Panc1 (cell line): ENCODE data around the gene PGAM2. TPM values are rescaled to one million over a fixed set of nuclear protein-coding genes. Genes with fewer than 3 reads are reported as not detected.

ENCODE experiments used
- ATAC-seq: fragments of 200-7000 bp; cut with Tn5 transposase; 2 replicates; pipeline ENCODE4 v1.9.1; 2020; ENCODE audit warnings: mild to moderate bottlenecking, moderate library complexity
- BruUV-seq: library from RNA; stranded (reverse); fragments of 400-500 nt; replicated peaks from 2 replicates; lab custom pipeline; 2021; lab: Mats Ljungman, UMichigan
- CTCF ChIA-PET: fragments of 300-600 bp; sonication (Branson Sonifier 250); formaldehyde crosslinking; loops from one replicate; lab custom pipeline; 2022; ENCODE audit warnings: antibody characterized with exemption; lab: Charles Lee
- POLR2A ChIA-PET: fragments of 300-600 bp; sonication (Branson Sonifier 250); formaldehyde crosslinking; loops from one replicate; lab custom pipeline; 2022; ENCODE audit warnings: antibody characterized with exemption; lab: Charles Lee
- DNase-seq: peaks from one replicate; pipeline ENCODE4 v3.0.0-alpha.2; 2010; ENCODE audit warnings: low read depth, low spot score
- H3K27ac ChIP-seq: 2 replicates; pipeline ENCODE4 v1.5.1; 2011; ENCODE audit warnings: mild to moderate bottlenecking, low read length, inconsistent platforms
- H3K27me3 ChIP-seq: fragments of 200-500 bp; sonication (Bioruptor generic); 2 replicates; pipeline ENCODE4 v1.6.0; 2014; ENCODE audit warnings: low read length, inconsistent platforms; ENCODE audit not compliant: control insufficient read depth, insufficient read depth
- H3K36me3 ChIP-seq: fragments of 200-500 bp; sonication (Bioruptor generic); 2 replicates; pipeline ENCODE4 v1.5.1; 2014; ENCODE audit warnings: inconsistent platforms, mild to moderate bottlenecking, low read length, moderate library complexity; ENCODE audit not compliant: control insufficient read depth, insufficient read depth
- H3K4me1 ChIP-seq: 2 replicates; pipeline ENCODE4 v1.5.1; 2011; ENCODE audit warnings: inconsistent platforms, mild to moderate bottlenecking, low read length, moderate library complexity; ENCODE audit not compliant: control insufficient read depth, insufficient read depth
- H3K4me3 ChIP-seq, 2 experiments: 2 replicates each; pipeline ENCODE4 v1.5.1; 2011 to 2012; ENCODE audit warnings: low read depth in 2 of 2, low read length in 2 of 2, mild to moderate bottlenecking in 2 of 2, inconsistent platforms in 1 of 2, moderate library complexity in 1 of 2
- H3K9me3 ChIP-seq: fragments of 200-500 bp; sonication (Bioruptor generic); 2 replicates; pipeline ENCODE4 v1.5.1; 2014; ENCODE audit warnings: low read depth, mild to moderate bottlenecking, inconsistent platforms, low read length, moderate library complexity; ENCODE audit not compliant: control insufficient read depth, insufficient read depth
- CTCF ChIP-seq: fragments of 450-650 bp; IDR thresholded peaks from 2 replicates; pipeline ENCODE4 v1.5.1; 2017; ENCODE audit warnings: mild to moderate bottlenecking
- POLR2AphosphoS5 ChIP-seq: IDR thresholded peaks from 2 replicates; pipeline ENCODE4 v1.6.1; 2012; ENCODE audit warnings: mild to moderate bottlenecking, low read depth, low read length, moderate library complexity
- REST ChIP-seq, 2 experiments: IDR thresholded peaks; 2 replicates each; pipeline ENCODE4 v1.6.1; 2011 to 2012; ENCODE audit warnings: low read depth in 2 of 2, control low read depth in 1 of 2, low read length in 1 of 2, mild to moderate bottlenecking in 1 of 2, moderate library complexity in 1 of 2; ENCODE audit not compliant: insufficient read depth in 1 of 2
- SIN3A ChIP-seq: IDR thresholded peaks from 2 replicates; pipeline ENCODE4 v1.6.1; 2012; ENCODE audit warnings: low read depth, mild to moderate bottlenecking, low read length, moderate library complexity, borderline replicate concordance; ENCODE audit not compliant: insufficient read depth
- TCF7L2 ChIP-seq: IDR thresholded peaks from 2 replicates; pipeline ENCODE4 v1.6.1; 2011; ENCODE audit warnings: mild to moderate bottlenecking, low read depth, low read length, inconsistent platforms
- in situ Hi-C: cut with HindIII; loops from 2 replicates; pipeline ENCODE4 v1.10.0; 2016; ENCODE audit warnings: low sequenced_read_pairs, low pct_unique_long_range_greater_than_20kb
- intact Hi-C: fragments of 100-400 bp; cut with micrococcal nuclease; formaldehyde crosslinking; loops from one replicate; pipeline ENCODE4 v1.10.0; 2022; ENCODE audit not compliant: unreplicated experiment
- total RNA-seq: library from RNA; stranded (reverse); gene quantifications from one replicate; pipeline ENCODE4 v1.2.1, GENCODE V29; 2021; ENCODE audit not compliant: unreplicated experiment

PGAM2 gene
- total RNA-seq, 1 experiment from 2014 or later, result 1.3 TPM

- no peaks in the 10 kb centered on the region for H3K9me3 ChIP-seq
- H3K4me1 ChIP-seq, result peaks cover 11% of the 10 kb centered on the region
- 0 out of 2 replicates have a peak, but pooled peaks cover 5% of the 10 kb centered on the region for H3K36me3 ChIP-seq
- no peak for DNase-seq
- H3K27me3 ChIP-seq, result no peaks in the 10 kb centered on the region
- ChIA-PET POLR2A (interaction anchor here (0.5 to 0.6 kb wide), 2 partner anchors 9 to 54 kb away, joined by 3 to 5 read pairs; no protein-coding TSS in a partner anchor), CTCF (interaction anchor here (0.7 kb wide), 1 partner anchor 44 kb away, joined by 4 read pairs; no protein-coding TSS in a partner anchor)
- no peak overlapping the region for H3K4me3 ChIP-seq
- no TSS peak for BruUV-seq
- H3K27ac ChIP-seq, result no peak overlapping the region
- in situ Hi-C loops, result no loop called here
- TF ChIP-seq CTCF (no peak), SIN3A (no peak), POLR2AphosphoS5 (peak; percentile 70; the same call in 1 of the 2 replicates), TCF7L2 (no peak), REST (IDR thresholded peaks at IDR 0.05; ENCODE audit: insufficient read depth in 1 of 2, low read depth in 2 of 2, low read length in 1 of 2) (no peak)
- intact Hi-C loops, result no loop called here
- 0 out of 2 replicates have a peak, but pooled peaks have one; percentile 1 for ATAC-seq
Measured at GRCh38 chr7:44063894-44064651, 1.3 kb downstream of the PGAM2 start.

- 0 out of 2 replicates have a peak, but pooled peaks cover 5% of the 10 kb centered on the region for H3K36me3 ChIP-seq
- no peaks in the 10 kb centered on the region for H3K27me3 ChIP-seq
- intact Hi-C loops (no loop called here), in situ Hi-C loops (no loop called here)
- ChIA-PET CTCF (interaction anchor here (0.7 kb wide), 1 partner anchor 44 kb away, joined by 4 read pairs; no protein-coding TSS in a partner anchor), POLR2A (interaction anchor here (0.6 kb wide), 1 partner anchor 53 kb away, joined by 5 read pairs; no protein-coding TSS in a partner anchor)
- H3K4me1 ChIP-seq, result peaks cover 11% of the 10 kb centered on the region
- DNase-seq (no peak), ATAC-seq (no peak)
- no peak overlapping the region for H3K4me3 ChIP-seq
- H3K9me3 ChIP-seq, result no peaks in the 10 kb centered on the region
- TF ChIP-seq POLR2AphosphoS5 (no peak), SIN3A (no peak), REST (IDR thresholded peaks at IDR 0.05; ENCODE audit: insufficient read depth in 1 of 2, low read depth in 2 of 2, low read length in 1 of 2) (no peak), CTCF (no peak), TCF7L2 (no peak)
- H3K27ac ChIP-seq, result no peak overlapping the region
- BruUV-seq, result TSS peak; percentile 15
Measured at GRCh38 chr7:44063547-44063893, 1.8 kb downstream of the PGAM2 start.
